ENCODE data around the gene ETFB. TPM values are rescaled to one million over a fixed set of nuclear protein-coding genes. Genes with fewer than 3 reads are reported as not detected.

ETFB gene
- total RNA-seq, 1 donor from 2014 or later: 41.2 TPM

DNA sequence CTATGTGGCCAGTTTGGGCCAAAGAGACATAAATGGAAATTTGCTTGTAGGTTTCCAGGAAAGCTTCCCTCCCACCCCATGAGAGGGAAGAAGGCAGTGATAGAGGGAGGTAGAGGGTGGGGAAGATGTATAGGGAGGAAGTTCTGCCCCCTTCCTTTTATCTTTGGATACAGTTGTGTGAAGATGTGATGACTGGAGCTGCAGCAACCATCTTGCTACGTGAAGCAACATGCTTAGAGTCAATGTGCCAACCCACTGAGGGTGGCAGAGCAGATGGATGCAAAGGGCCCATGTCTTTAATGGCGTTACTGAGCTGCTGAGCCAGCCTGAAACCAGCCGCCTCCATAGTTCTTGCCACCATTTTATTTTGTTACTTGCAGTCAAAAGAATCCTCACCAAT lies 35.0 kb downstream of the ETFB start:
- FAIRE-seq (no peak), DNase-seq (ENCODE audit: low spot score in 2 of 2) (no peak)

DNA sequence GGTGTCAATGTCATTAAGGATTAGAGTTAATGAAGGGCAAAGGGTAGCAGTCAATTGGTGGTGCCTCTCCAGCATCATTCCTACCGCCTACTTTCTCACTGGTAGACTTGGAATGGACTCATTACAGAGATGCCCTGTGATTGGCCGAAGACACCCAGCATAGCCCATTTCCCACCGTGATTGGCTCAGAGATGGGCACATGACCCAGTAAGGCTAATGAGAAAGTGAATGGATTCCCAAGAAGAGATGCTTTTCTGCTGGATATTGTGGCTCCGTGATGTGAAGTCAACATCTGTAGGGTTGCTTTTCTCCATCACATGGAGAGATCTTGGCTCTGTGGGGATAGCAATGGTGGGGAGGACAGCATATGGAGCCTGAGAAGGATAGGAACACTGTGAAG lies 35.8 kb downstream of the ETFB start:
- DNase-seq (ENCODE audit: low spot score in 2 of 2) (no peak), FAIRE-seq (no peak)

DNA sequence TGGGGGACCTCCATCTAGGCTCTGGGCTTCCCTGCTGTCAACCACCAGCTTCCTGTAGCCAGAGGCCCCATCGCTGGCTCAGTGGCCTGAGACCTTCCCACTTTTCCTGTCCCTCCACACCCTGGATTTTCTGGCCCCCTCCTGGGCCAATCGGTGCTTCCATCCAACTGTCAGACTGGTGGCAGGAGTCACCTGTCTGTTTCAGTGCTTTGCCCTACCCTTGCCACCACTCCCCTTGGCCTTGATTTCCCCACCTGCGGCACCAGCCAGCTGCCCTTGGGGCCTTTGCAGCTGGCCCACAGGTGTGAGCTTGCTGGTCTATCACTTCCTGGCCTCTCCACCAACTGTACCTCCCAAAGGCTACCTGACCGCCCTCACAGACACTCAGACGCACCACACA lies 36.8 kb downstream of the ETFB start:
- no peak for FAIRE-seq
- DNase-seq (ENCODE audit: low spot score in 2 of 2): no peak

DNA sequence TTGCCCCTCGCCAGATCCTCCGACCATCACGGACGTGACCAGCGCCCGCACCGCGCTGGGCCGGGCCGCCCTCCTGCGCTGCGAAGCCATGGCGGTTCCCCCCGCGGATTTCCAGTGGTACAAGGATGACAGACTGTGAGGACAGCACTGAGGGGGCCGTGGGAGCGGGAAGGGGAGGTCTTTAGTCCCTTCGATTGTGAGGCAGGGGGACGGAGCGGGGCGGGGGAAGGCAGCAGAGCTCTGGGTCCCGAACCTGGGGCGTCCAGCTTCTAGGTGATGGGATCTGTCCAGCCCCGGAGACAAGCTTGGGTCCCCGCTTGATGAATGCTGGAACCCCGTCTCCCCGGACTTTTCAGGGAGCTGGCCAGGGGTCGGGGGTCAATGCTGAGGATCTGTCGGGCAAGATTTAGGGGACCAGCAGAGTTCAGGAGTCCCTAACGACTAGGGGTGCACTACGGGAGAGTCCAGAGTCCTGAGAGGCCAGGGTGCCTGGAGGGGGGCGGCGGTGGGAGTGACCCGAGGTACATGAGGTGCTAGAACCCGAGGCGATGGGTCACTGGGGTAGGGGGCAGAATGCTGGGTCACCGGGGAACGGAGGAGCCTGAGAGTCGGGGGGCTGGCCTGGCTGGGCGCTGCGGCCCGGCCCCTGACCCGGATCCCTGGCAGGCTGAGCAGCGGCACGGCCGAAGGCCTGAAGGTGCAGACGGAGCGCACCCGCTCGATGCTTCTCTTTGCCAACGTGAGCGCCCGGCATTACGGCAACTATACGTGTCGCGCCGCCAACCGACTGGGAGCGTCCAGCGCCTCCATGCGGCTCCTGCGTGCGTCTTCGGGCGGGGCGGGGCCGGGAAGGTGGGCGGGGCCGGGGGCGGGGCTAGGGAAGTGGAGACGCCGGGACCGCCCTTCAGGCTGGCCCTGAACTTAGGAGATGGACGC lies 38.9 kb downstream of the ETFB start:
- DNase-seq (ENCODE audit: low spot score in 2 of 2) (peak in 1 of 2 donors; percentile 76), FAIRE-seq (no peak)

DNA sequence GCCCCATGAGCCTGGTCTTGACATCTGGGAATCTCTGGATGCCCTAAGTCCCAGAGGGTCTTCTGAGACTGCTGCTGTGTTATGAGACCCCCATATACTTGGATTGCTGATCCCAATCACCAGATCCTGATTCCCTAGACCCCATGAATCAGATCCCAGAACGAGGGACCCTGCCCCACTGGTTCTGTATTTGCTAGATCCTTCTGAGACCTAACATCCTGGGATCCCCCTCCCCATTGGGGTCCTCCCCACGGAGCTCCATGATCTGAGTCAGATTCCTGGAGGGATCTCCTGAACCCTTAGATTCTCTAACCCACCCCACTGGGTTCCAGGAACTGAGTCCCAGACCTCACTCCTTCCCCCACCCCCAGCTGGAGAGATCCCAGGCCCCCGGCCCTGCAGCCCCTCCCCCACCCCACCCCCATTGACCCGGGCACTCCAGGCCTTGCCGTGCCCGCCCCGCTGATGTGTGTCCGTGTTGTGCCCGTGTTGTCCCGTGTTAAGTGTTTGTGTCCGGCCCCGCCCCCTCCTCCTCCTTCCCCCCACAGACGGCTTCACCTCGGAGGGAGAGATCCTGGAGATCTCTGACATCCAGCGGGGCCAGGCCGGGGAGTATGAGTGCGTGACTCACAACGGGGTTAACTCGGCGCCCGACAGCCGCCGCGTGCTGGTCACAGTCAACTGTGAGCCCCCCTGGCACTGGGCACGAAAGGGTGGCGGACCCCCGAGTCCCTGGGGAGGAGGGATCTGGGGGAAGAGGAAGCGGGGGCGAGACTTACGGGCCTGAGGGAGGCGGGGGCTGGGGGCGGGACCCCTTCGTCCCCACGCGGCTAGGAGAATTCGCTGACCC lies 39.7 kb downstream of the ETFB start:
- FAIRE-seq: no peak

DNA sequence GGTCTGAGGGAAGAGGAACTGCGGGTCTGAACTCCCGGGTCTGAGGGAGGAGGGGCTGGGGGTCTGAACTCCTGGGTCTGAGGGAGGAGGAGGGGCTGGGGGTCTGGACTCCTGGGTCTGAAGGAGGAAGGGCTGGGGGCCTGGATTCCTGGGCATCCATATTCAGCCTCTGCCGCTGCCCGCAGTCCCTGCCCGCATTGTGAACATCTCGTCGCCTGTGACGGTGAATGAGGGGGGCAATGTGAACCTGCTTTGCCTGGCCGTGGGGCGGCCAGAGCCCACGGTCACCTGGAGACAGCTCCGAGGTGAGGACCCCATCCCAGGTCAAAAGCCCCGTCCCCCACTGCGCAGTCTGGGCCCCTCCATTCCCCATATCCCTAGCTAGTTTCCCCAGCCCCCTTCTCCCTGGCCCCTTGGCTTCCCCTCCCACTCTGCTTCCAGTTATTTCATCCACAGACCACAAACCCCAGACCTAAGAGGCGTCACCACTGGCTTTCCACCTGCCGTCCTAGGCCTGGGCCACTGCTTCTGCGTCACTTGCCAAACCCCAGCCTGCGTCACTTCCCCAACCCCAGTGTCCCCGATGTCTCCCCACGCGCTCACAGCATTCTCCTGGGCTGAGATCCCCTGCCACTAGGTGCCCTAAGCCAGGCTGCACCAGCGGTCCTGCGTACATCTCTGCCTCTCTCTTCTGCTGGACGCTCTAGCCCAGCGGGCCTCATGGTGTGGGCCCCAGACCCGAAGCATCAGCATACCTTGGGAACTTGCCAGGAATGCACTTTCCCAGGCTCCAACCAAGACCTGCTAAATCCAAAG lies 40.8 kb downstream of the ETFB start:
- FAIRE-seq: no peak
- no peak for DNase-seq (ENCODE audit: low spot score in 2 of 2)

More for the DNA sequence above, 39.7 kb downstream of the ETFB start:
- no peak for DNase-seq (ENCODE audit: low spot score in 2 of 2)

DNA sequence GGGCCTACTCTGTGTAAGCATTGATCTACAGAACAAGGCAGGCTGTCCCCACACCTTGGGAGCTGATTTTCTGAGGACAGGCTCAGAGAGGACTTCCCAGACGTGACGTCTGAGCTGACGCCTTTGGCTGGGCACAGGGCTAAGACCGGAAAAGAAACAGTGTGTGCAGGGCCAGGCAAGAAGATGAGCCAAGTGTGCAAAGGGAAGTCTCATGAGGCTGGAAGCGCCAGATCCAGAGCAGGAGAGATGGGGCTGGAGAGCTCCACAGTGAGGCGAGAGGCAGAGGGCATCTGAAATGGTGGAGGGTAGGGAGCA lies 42.1 kb downstream of the ETFB start:
- FAIRE-seq (no peak), DNase-seq (ENCODE audit: low spot score in 2 of 2) (no peak)

DNA sequence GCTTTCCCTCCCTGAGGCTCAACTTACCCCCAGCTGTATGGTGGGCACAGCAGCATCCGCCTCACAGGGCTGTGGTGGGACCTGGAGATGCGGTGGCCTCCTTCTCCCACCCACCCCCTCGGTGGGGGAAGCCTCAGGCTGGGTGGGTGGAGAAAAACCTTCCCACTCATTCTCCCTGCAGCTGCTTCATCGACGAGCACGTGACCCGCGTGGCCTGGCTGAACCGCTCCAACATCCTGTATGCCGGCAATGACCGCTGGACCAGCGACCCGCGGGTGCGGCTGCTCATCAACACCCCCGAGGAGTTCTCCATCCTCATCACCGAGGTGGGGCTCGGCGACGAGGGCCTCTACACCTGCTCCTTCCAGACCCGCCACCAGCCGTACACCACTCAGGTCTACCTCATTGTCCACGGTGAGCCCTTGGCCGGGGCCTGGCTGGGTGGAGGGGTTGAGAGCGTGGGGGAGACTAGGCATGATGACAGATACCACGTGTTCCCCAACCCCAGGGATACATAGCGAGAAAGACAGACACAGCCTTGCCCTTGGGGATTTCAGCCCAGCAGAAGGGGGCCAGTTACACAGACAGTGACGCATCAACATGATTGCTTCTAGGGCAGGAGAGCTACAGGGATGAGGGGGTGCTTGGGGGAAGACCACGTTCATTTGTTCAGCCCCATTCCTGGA lies 42.6 kb downstream of the ETFB start:
- FAIRE-seq (no peak), DNase-seq (ENCODE audit: low spot score in 2 of 2) (no peak)

DNA sequence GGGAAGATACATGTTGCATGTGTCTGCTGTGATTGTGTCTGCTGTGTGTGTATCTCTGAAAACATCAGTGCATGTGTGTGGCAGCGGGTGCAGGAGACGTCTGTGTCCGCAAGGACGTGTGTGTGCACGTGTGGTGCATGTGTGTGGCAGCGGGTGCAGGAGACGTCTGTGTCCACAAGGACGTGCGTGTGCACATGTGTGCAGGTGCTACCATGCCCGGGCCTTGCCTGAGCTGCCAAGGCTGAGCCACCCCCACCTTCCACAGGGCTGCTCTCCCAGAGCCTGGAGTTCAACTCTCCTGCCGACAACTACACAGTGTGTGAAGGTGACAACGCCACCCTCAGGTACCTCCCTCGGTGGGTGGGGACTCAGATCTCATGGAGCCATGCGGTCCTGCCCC lies 44.4 kb downstream of the ETFB start:
- FAIRE-seq: no peak
- no peak for DNase-seq (ENCODE audit: low spot score in 2 of 2)

DNA sequence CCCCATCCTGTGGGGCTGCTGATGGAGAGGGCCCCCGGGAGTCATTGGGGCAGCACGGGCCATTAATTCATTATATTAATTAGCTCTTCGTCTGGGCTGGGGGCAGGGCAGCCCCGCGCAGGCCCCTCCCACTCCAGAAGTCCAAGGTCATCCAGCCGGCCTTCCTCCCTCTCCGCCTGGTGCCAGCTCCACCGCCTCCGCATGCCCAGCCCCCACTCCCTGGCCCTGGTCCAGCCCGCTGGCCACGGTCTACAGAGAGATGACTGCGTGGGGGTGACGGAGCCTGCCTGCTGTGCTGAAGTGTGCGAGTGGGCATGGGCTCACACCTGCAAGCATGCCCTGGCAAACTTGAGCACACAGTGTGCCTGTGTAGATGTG lies 45.9 kb downstream of the ETFB start:
- DNase-seq (ENCODE audit: low spot score in 2 of 2): peak in 1 of 2 donors; percentile 62
- no peak for FAIRE-seq

DNA sequence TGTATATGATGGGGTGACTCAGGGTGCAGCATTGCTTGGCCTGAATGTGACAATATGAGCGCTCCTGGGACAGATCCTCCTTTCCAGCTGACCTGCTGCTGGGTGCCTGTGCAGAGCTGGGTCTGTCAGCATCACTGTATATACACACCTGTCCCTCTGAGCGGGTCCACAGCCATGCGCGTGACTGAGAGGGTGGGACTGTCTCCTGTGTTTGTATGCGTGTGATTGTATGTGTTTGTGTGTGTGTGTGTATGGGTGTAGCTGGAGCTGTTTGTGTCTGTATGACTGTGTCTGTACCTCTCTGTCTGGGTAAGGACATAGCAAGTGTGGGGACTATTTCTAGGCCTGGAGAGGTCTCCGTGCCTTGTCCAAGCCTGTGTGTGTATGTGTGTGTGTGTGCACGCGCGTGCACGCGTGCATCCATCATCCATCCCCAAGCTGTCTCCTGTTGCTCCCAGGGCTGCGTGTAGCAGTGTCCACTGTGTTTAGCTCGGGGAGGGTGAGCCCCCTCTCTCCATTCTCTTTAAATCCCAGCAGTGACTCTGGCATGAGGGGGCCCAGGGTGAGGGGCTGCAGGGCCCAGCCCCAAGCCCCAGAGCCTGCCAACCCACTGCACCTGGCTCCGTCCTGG lies 46.4 kb downstream of the ETFB start:
- FAIRE-seq (no peak), DNase-seq (ENCODE audit: low spot score in 2 of 2) (no peak)

DNA sequence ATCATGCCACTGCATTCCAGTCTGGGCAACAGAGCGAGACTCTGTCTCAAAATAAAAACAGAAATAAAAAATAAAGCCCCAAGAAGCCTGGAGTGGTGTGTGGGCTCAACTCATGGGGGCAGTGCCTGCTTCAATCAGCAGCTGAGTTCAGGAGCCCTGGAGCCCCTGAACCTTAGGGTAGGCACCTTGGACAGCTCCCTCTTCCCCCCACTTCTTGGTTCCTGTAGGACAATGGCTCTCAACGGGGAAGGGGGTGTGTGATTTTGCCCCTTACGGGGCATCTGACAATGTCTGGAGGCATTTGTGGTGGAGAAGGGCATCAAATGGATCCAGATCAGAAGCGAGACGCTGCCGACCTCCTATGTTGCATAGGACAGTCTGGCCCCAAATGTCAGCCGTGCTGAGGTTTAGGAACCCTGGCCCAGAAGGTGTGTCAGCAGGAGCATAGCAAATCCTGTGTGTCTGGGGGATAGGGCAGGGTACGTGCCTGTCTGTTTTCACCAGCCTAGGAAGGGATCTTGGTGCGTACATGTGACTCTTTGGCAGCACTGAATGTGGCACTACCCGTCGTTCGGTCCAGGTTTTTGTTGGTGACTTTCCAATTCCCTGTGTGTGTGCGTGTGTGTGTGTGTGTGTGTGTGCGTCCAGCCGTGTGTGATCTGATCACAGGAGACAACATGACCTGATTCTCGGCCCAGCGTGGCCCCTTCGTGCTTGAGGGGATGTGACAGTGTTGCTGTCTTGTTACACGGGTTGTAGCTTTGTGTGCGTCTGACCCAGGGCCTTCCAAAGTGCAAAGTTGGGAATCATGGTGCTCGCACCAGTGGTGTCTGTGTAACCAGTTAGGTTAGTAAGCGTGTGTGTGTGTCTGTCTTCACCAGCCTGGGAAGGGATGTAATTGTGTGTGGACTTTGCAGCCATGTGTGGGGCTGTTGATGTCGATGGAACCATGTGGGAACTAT lies 47.2 kb downstream of the ETFB start:
- FAIRE-seq: no peak
- DNase-seq (ENCODE audit: low spot score in 2 of 2): no peak

DNA sequence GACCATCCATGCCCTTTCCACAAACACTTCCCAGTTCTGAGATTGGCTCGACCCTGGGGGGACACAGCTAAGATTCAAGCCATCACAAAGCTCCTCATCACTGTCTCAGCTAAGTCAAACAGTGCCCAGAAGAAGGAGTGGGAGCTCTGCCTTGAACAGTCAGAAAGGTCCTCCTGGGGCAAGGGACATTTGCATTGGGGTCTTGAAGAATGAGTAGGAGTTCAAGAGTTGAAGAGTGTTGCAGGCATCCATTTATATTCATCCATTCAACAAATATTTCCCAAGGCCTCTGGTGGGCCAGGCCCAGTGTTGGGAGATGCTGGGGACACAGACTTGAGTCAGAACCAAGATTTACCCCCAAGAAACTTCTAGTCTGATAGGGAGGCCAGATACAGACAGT lies 48.2 kb downstream of the ETFB start:
- DNase-seq (ENCODE audit: low spot score in 2 of 2): no peak
- FAIRE-seq: no peak

DNA sequence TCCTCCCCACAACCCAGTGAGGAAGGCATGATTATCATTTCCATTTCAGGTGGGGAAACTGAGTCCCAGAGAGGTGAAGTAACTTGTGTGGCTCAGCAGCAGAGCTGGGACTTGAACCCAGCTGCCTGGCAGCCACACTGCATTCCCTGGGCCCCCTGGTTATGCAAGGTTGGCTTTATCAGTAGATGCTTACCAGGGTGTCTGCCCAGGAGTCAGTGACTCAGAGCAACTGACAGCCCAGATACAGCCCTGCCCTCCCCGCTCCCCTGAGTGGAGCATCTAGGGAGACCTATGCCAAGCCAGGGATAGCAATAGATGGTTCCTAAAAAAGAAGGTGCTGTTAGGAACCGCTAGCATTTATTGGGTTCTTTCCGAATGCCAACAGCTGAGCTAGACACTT lies 48.8 kb downstream of the ETFB start:
- FAIRE-seq (no peak), DNase-seq (ENCODE audit: low spot score in 2 of 2) (no peak)

DNA sequence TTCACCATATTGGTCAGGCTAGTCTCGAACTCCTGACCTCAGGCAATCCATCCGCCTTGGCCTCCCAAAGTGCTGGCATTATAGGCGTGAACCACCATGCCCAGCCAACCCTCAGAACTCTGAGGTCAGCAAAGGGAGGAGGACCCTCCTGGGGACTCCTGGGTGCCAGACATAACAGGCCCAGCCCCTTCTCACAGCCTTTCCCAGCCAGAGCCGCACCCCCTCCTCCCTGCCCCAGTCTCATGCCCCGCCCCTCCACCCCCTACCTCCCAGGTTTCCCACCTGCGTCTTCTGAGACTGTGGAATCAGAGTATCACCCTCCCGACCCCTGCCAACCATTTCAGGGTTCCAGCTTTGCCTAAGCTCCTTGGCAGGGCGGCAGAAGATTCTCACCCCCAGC lies 49.5 kb downstream of the ETFB start:
- FAIRE-seq: no peak
- no peak for DNase-seq (ENCODE audit: low spot score in 2 of 2)

DNA sequence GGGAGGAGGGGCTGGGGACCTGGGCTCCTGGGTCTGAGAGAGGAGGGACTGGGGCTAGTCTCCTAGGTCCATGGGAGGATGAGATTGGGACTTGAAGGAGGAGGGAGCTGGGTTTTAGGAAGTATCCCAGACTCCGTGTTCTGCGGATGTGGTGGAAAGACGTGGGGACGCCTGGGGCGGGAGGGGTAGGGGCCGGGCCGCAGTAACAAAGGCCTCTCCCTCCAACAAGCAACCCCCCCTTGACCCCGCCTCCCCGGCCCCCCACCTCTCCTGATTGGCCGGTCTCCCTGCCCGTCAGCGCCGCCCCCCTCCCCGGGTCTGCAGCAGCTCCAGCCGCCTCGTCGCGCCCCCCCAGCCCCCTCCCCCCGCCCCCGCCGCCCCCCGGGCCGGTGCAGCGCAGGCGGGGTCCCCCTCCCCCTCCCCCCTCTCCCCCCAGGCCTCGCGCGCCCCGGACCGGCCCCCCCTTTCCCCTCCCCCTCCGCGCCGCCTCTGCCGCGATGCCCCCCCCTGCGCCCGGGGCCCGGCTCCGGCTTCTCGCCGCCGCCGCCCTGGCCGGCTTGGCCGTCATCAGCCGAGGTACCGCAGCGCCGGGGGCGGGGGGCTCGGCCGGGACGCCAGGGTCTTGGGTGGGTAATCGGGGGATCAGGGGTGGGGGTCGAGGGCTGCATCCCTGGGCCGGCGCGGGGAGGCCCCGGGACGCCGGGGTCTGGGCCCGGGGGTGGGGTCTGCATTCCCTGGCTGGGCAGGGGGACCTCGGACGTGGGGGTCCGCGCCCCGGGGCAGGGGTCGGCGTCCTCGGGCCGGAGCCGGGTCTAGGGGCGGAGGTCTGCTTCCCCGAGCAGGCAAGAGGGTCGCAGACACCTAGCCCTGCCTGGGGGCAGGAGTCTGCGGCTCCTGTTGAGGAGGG lies 54.6 kb downstream of the ETFB start, which contains the start of gene IGLON5:
IGLON5 (plus strand) TSS at position 294 of the 907 bp plus-strand sequence; CDS start at position 498, 204 bp downstream.
- DNase-seq (ENCODE audit: low spot score in 2 of 2): peak; percentile 59 to 72
- FAIRE-seq: no peak

DNA sequence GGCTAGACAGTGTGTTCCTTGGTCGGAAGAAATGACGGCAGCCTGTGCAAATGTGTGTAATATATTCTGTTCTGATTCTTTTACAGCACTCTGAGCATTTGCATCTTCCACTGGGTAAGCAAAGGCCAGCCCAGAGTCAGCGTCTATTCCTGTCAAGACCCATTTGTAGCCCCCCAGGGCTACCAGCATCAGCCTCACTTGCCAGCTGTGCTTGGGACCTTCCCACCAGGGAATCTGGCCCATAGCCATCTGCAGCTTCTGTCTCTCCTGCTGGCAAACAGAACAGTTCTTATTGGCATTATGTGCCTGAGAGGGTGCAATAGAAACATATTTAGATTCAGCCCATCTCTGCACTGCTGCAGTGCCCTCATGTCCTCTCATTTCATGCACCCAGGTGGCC lies 60.7 kb downstream of the ETFB start:
- DNase-seq (ENCODE audit: low spot score in 2 of 2): no peak
- FAIRE-seq: no peak

Data from frontal cortex (tissue), 4 donors.